ENCODE measurements around the gene IDE. TPM values are rescaled to one million over a fixed set of nuclear protein-coding genes. Genes with fewer than 3 reads are reported as not detected.

The IDE gene
- total and polyA plus RNA-seq, 2 of the 13 experiments (the other 11 are each of a cell fraction or from before 2014, with no cell fraction given): 16.1 to 52.1 TPM

GRCh38 chr10:92405419-92405924, 168.4 kb downstream of the IDE start:
- no TSS peak for BruUV-seq (replicated peaks)
- ATAC-seq (peak; percentile 61), DNase-seq (ENCODE audit: low spot score) (no peak)

More at GRCh38 chr10:92405419-92405924, 168.4 kb downstream of the IDE start:
- Histone ChIP-seq H3K4me3 (replicated peaks in 1 of 3; ENCODE audit: insufficient read depth in 1 of 3, low read depth in 2 of 3, low read length in 3 of 3) (peak overlapping the region in 2 of 3 experiments; percentile 26 to 38; a peak in 3 of 6 replicates), H4K20me1 (ENCODE audit: insufficient read depth, low read length) (no peaks in the 10 kb centered on the region), H3K9me3 (ENCODE audit: low read length) (no peaks in the 10 kb centered on the region), H3K36me3 (replicated peaks in 1 of 2; ENCODE audit: control insufficient read depth in 1 of 2, insufficient read depth in 2 of 2, low read length in 2 of 2) (no peaks in the 10 kb centered on the region), H3K27ac (ENCODE audit: extremely low read length, insufficient read depth, low read length) (no peak overlapping the region), H3K4me1 (ENCODE audit: insufficient read depth, low read length) (no peaks in the 10 kb centered on the region), H3K27me3 (ENCODE audit: control insufficient read depth in 1 of 2, insufficient read depth in 2 of 2, low read length in 2 of 2) (no peaks in the 10 kb centered on the region), H3K79me2 (ENCODE audit: insufficient read depth, low read length) (no peaks in the 10 kb centered on the region), H3K4me2 (ENCODE audit: low read depth, low read length) (peak overlapping the region; percentile 34), H2AFZ (ENCODE audit: low read length) (no peak overlapping the region), H3K9ac (ENCODE audit: insufficient read depth, low read depth, low read length) (no peak overlapping the region)
- TF ChIP-seq ZNF101 (CRISPR knock-in tag; IDR thresholded peaks at IDR 0.05; ENCODE audit: borderline replicate concordance, low read depth): no peak
- TF ChIP-seq MBD4 (IDR thresholded peaks at IDR 0.05; ENCODE audit: borderline replicate concordance, low read length): no peak
- TF ChIP-seq ZNF776 (CRISPR knock-in tag; IDR thresholded peaks at IDR 0.05): no peak
- no peak for TF ChIP-seq ZBED4 (CRISPR knock-in tag; IDR thresholded peaks at IDR 0.05; ENCODE audit: borderline replicate concordance)
- TF ChIP-seq JARID2 (CRISPR knock-in tag; IDR thresholded peaks at IDR 0.05; ENCODE audit: insufficient replicate concordance): no peak
- TF ChIP-seq TBX2 (CRISPR knock-in tag; IDR thresholded peaks at IDR 0.05; ENCODE audit: borderline replicate concordance): no peak
- ChIA-PET POLR2A (no interaction called here), CTCF (ENCODE audit: low intra/inter-chr PET ratio, low total read pairs) (no interaction called here)
- no peak for FAIRE-seq
- WGBS (ENCODE audit: low lambda C conversion rate): 37% methylated on average over 5 of the region's 6 CpGs
- intact Hi-C loops (cut with micrococcal nuclease; ENCODE audit: unreplicated experiment): no loop called here
- in situ Hi-C loops (cut with HindIII; ENCODE audit: extremely low pct_ligation_motif_present, low pct_unique_long_range_greater_than_20kb): no loop called here

Data from HepG2 (cell line).